GM23338 (cell line): ENCODE data around the gene GPAM.

Experiments
- EZH2 ChIP-seq: fragments of 200-600 bp; sonication (generic); IDR thresholded peaks from one replicate; pipeline ENCODE4 v1.8.0; 2017; ENCODE audit warnings: antibody characterized with exemption, mild to moderate bottlenecking, low read depth; ENCODE audit not compliant: unreplicated experiment
- EZH2phosphoT487 ChIP-seq: fragments of 200-600 bp; sonication (generic); IDR thresholded peaks from one replicate; pipeline ENCODE4 v1.8.1; 2018; ENCODE audit warnings: antibody characterized with exemption; ENCODE audit not compliant: unreplicated experiment
- POLR2AphosphoS5 ChIP-seq: IDR thresholded peaks from 2 replicates; pipeline ENCODE4 v1.6.1; 2016; ENCODE audit warnings: antibody characterized with exemption, low read depth
- TF ChIP-seq, protein P1 (sequence below): IDR thresholded peaks from 2 replicates; pipeline ENCODE4 v1.6.1; 2016; ENCODE audit warnings: antibody characterized with exemption
- TF ChIP-seq, protein P2 (sequence below), 2 experiments: fragments of 200-600 bp in 1 of 2; sonication (generic) in 1 of 2; conservative IDR thresholded peaks; 2 replicates each; pipeline versions ENCODE4 v1.5.1 to v1.6.1; 2016 to 2017; ENCODE audit warnings: antibody characterized with exemption in 2 of 2, low read depth in 2 of 2, mild to moderate bottlenecking in 2 of 2, moderate library complexity in 1 of 2
- TF ChIP-seq, protein P3 (sequence below): IDR thresholded peaks from one replicate; pipeline ENCODE4 v1.6.1; 2018; ENCODE audit warnings: antibody characterized with exemption; ENCODE audit not compliant: unreplicated experiment

DNA sequence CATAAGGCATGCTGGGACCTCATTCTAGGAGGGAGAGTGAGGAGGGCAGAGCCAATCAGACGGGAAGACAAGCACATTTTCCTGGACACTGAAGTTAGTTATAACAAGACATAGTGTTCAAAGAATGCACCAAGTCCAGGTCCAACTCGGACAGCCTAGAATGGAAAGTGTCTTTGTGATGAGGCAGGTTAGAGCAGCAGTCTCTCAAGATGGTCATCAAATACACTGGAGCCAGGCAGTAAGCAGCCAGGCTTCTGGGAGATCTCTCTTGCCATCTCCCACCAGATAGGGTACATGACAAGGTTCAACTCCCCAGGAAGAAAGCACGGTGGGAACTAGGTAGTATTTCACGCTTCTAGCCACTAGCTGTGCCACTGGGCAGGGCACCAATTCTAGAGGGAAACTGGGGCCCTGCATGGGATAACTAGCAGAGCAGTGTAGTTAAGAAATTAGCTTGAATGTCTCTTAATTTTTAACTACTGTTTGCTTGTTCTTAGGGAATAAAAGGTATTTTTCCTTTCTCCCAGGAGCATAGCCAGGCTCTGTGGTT is 7.6 kb upstream of the GPAM start:
- TF ChIP-seq, protein P1, sequence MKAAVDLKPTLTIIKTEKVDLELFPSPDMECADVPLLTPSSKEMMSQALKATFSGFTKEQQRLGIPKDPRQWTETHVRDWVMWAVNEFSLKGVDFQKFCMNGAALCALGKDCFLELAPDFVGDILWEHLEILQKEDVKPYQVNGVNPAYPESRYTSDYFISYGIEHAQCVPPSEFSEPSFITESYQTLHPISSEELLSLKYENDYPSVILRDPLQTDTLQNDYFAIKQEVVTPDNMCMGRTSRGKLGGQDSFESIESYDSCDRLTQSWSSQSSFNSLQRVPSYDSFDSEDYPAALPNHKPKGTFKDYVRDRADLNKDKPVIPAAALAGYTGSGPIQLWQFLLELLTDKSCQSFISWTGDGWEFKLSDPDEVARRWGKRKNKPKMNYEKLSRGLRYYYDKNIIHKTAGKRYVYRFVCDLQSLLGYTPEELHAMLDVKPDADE, result no peak
- TF ChIP-seq, protein P2, sequence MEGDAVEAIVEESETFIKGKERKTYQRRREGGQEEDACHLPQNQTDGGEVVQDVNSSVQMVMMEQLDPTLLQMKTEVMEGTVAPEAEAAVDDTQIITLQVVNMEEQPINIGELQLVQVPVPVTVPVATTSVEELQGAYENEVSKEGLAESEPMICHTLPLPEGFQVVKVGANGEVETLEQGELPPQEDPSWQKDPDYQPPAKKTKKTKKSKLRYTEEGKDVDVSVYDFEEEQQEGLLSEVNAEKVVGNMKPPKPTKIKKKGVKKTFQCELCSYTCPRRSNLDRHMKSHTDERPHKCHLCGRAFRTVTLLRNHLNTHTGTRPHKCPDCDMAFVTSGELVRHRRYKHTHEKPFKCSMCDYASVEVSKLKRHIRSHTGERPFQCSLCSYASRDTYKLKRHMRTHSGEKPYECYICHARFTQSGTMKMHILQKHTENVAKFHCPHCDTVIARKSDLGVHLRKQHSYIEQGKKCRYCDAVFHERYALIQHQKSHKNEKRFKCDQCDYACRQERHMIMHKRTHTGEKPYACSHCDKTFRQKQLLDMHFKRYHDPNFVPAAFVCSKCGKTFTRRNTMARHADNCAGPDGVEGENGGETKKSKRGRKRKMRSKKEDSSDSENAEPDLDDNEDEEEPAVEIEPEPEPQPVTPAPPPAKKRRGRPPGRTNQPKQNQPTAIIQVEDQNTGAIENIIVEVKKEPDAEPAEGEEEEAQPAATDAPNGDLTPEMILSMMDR (conservative IDR thresholded peaks at IDR 0.05; ENCODE audit: low read depth in 2 of 2), result no peak
- TF ChIP-seq EZH2, result no peak
- no peak for TF ChIP-seq POLR2AphosphoS5
- no peak for TF ChIP-seq EZH2phosphoT487
- TF ChIP-seq, protein P3, sequence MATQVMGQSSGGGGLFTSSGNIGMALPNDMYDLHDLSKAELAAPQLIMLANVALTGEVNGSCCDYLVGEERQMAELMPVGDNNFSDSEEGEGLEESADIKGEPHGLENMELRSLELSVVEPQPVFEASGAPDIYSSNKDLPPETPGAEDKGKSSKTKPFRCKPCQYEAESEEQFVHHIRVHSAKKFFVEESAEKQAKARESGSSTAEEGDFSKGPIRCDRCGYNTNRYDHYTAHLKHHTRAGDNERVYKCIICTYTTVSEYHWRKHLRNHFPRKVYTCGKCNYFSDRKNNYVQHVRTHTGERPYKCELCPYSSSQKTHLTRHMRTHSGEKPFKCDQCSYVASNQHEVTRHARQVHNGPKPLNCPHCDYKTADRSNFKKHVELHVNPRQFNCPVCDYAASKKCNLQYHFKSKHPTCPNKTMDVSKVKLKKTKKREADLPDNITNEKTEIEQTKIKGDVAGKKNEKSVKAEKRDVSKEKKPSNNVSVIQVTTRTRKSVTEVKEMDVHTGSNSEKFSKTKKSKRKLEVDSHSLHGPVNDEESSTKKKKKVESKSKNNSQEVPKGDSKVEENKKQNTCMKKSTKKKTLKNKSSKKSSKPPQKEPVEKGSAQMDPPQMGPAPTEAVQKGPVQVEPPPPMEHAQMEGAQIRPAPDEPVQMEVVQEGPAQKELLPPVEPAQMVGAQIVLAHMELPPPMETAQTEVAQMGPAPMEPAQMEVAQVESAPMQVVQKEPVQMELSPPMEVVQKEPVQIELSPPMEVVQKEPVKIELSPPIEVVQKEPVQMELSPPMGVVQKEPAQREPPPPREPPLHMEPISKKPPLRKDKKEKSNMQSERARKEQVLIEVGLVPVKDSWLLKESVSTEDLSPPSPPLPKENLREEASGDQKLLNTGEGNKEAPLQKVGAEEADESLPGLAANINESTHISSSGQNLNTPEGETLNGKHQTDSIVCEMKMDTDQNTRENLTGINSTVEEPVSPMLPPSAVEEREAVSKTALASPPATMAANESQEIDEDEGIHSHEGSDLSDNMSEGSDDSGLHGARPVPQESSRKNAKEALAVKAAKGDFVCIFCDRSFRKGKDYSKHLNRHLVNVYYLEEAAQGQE, result no peak
